ENCODE measurements around the gene B9D1.

Gene B9D1

GRCh38 chr17:19362277-19363113, at the start of gene B9D1:
Gene B9D1, minus strand, starts transcription at chr17:19362723. Its CDS starts 154 bp downstream, at chr17:19362569.
- peak; percentile 92 for DNase-seq

GRCh38 chr17:19411631-19412030, 49.1 kb upstream of the B9D1 start:
- no peak for DNase-seq

DNA sequence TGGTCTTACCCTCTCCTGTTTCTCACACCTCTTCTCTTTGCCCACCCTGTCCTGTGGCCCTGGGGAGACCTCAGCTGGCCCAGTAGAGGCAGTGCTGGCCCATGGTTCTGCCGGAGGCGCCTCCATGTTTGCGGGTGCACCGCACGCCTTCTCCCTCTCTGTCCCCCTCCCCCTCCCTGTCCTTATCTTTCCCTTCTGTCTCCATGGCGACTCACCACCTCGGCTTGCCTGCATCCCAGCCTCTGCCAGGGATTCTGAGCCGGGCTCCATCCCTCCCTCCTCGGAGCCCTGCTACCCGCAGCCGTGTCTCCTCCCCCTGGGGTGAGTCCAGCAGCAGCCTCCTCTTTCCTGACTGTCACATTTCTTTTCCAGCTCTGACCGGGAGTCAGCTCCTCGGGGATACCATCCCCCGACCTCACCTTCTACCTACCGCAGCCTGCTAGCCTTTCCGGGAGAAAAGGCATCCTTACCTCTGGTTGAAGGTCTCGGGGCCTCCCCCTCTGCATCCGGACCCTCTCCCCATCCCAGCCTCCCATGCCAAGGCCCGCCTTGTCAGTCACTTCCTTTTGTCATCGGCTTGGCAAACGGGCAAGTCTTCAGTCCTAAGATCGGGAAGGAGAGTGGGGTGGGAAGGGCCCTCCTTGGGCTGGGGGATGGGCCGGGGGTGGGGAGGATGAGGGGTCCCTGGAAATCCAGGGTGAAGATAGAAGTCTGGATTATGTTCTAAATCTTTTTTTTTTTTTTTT, 48.5 kb upstream of the B9D1 start, which contains the start of gene RNF112:
TSS of gene RNF112 (plus strand) at position 358 of the 746 bp plus-strand sequence. CDS start at position 535, 177 bp downstream.
- no peak for DNase-seq

DNA sequence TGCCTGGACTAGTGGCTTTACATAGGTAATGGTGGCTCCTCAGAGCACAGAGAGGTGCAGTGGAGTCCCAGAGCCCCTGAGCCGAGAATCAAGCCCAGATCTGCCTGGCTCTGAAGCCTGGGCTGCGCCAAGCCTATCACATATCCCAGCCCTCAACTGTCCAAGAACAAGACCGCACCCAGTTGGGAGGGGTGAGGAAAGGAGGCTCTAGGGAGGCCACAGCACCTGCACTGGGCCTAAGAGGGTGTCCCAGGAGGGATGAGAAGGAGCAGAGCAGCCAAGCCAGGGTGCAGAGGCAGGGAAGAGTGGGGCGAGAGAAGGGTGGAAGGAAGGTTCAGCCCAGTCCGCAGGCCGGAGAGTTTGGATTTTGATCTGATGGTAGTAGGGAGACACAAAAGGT, 47.6 kb upstream of the B9D1 start:
- no peak for DNase-seq

- no peak for DNase-seq
Observed at GRCh38 chr17:19409509-19409908, 47.0 kb upstream of the B9D1 start.

GRCh38 chr17:19409066-19409465, 46.5 kb upstream of the B9D1 start:
- DNase-seq = no peak

- DNase-seq = no peak
Observed at GRCh38 chr17:19408346-19408710, 45.8 kb upstream of the B9D1 start.

- no peak for DNase-seq
Observed at GRCh38 chr17:19407601-19408345, 45.2 kb upstream of the B9D1 start.

DNA sequence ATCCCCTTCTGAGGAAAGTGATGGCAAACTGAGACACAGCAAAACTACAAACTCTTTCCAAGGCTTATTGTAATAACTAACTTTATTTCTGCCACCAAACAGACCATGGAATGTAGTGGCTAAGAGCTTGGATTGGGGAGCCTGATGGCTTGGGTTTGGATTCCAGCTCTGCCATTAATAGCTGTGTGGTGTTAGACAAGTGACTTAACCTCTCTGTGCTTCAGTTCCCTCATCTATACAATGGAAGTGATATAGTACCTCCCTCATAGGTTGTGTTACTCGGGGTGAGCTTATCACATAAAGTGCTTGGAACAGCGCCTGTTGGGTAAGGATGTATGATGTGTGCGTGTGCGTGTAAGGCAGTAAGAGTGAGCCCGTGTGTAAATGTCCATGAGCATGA, 42.6 kb upstream of the B9D1 start:
- no peak for DNase-seq

GRCh38 chr17:19404264-19404663, 41.7 kb upstream of the B9D1 start:
- DNase-seq = no peak

DNA sequence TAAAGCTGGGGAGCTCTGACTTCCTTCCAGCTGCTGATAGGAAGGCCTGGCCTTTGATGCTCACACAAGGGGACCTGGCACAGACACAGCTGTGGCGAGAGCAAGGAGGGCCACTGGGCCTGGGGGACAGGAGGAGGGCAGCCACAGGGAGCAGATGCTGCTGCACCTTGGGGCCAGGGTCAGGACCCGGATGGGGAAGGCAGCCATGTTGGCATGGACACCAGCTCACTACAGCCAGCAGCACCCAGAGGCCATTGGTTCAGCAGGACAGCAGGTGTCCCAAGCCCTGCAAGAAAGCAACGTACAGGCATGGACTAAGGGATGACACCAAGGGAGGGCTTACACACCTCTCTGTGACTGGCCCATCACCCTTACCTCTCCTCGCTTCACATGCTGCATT, 40.5 kb upstream of the B9D1 start:
- no peak for DNase-seq

DNA sequence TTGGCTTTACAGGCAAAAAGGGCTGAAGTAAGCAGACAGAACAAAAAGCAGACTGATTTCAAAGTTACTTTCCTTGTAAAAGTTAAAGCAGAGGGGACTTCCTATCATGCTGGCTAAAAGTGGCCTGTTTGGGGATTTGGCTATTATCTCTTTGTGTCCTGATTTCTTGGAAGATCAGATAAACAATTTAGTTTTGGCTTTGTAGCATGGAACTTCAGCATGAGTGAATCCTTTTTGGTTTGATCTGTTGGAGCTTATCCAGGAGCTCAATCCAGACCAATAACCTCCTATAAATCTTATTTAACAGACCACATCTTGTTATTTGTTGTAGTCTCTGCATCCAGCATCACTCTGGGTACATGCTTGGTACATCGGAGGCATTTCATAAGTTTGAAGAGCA, 39.6 kb upstream of the B9D1 start:
- DNase-seq = no peak

- DNase-seq = no peak
Observed at GRCh38 chr17:19401321-19402010, 38.9 kb upstream of the B9D1 start.

DNA sequence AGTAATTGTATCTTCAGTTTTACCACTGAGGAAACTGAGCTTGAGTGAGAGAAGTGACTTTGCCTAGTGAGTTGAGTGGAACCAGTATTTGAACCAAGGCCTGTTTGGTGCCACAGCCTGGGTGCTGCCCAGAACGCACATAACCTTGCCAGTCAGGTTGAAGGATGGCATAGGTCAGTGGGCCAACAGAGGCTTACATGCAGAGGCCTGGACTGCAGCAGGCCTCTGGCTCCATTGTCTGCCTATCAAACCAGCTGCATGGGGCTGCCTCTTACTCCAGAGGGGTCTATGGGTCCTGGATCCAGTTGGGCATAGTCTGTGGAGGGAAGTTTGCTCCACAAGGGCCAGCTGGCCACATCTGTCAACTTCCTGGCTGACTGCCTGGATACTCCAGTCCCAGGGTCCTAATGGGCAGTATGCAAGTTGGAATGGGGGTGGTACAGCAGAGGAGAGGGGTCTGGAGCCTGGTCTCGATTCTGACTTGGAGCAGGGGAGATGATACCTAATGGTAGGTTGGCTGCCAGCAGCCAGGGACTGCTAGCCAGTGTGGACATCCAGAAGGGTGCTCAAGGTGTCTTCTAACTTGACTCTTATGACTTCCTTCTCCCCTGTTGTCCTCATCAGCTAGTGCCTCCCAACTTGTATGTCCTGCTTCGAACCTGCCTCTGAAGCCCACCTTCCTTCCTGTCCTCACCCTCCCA, 37.4 kb upstream of the B9D1 start:
- no peak for DNase-seq

DNA sequence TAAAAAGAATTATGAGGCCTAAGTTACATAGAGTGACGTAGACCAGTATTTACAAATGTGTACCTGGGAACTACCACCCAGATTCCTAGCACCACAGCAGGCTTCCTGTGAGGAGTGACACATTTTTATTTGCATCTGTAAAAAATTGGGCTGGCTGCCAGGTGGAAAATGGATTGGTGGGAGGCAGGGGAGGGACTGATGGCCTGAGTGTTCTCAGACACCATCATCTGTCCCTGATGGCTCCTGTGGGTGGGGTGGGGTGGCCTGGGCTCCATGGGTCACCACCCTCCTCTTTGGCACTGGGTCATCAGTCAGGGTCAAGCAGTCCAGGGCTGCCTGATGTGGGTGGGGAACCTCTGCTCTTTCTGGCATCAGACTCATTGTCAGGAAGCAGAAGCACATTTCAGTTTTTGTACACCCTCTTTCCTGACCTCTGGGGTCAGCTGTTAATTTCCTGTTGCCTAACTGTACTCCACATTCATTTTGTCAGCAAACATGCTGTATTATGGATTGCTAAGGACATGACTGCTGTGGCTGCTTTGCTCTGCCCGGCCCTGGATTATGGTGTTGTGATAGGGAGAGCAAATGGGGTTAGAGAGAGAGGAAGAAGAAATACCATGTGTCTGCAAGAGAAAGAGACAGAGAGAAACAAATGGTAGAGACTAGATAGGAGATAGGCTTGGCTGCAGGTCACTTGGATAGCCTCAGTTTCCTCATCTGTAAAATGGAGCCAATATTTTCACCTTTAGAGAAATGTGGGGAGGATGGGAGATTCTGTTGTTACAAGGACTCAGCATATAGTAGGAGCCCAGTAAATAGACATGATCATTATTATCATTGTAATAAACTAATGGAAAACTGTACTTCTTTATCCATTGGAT, 36.0 kb upstream of the B9D1 start:
- peak; percentile 60 for DNase-seq

- no peak for DNase-seq
Observed at GRCh38 chr17:19397556-19398041, 35.1 kb upstream of the B9D1 start.

GRCh38 chr17:19392303-19392702, 29.8 kb upstream of the B9D1 start:
- DNase-seq = no peak

- no peak for DNase-seq
Observed at GRCh38 chr17:19391432-19391831, 28.9 kb upstream of the B9D1 start.

DNA sequence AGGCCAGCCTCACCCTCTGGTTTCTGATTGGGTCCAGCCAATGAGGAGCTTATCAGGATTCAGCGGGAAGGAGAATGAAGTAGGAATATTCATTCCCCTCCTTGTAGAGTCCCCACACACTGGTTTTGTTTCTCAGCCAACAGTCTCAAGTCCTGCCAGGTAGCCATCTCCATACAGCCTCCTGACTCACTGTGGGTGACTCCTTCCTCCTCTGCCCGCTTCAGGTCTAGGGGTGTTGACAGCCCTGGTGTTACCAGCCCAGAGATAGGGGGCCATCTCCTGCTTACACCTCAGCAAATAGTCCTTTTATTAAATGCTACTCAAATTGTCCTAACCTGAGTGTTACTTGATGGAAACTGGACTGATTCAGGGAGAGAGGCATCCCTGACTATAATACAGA, 28.4 kb upstream of the B9D1 start:
- no peak for DNase-seq

- no peak for DNase-seq
Observed at GRCh38 chr17:19388791-19389785, 26.6 kb upstream of the B9D1 start.
